BE2C (cell line): Measurements from ENCODE around the gene BNIPL. TPM values are rescaled to one million over a fixed set of nuclear protein-coding genes. Genes with fewer than 3 reads are reported as not detected.

Source experiments
- DNase-seq: peaks from one replicate; pipeline ENCODE4 v3.0.0-alpha.2; 2020
- H3K27me3 ChIP-seq: fragments of 250-450 bp; sonication (Bioruptor Pico); 2 replicates; pipeline ENCODE4 v1.5.1; 2020; ENCODE audit warnings: mild to moderate bottlenecking
- H3K36me3 ChIP-seq: fragments of 250-450 bp; sonication (Bioruptor Pico); 2 replicates; pipeline ENCODE4 v1.5.1; 2020; ENCODE audit warnings: mild to moderate bottlenecking
- H3K4me1 ChIP-seq: fragments of 250-450 bp; sonication (Bioruptor Pico); 2 replicates; pipeline ENCODE4 v1.5.1; 2020
- H3K4me3 ChIP-seq: 2 replicates; pipeline ENCODE4 v1.5.1; 2011; ENCODE audit warnings: low read depth, low read length
- H3K9me3 ChIP-seq: fragments of 250-450 bp; sonication (Bioruptor Pico); 2 replicates; pipeline ENCODE4 v1.5.1; 2020
- CTCF ChIP-seq: IDR thresholded peaks from 2 replicates; pipeline ENCODE4 v1.5.1; 2012; ENCODE audit warnings: mild to moderate bottlenecking, low read depth, low read length
- polyA plus RNA-seq: library from polyadenylated mRNA; unstranded; fragments of >200 nt; gene quantifications from one replicate; pipeline ENCODE4 v1.2.1, GENCODE V29; 2012; ENCODE audit warnings: low read depth, missing spikeins; ENCODE audit not compliant: insufficient read length, insufficient read depth

The BNIPL gene
- polyA plus RNA-seq, result 0.26 TPM

- Histone ChIP-seq H3K36me3 (no peaks in the 10 kb centered on the region; the same call in 1 of the 2 replicates), H3K27me3 (no peaks in the 10 kb centered on the region), H3K4me1 (no peaks in the 10 kb centered on the region), H3K4me3 (no peak within 1 kb of the TSS), H3K9me3 (no peaks in the 10 kb centered on the region; the same call in 1 of the 2 replicates)
- DNase-seq, result no peak
- no peak for TF ChIP-seq CTCF
Observed at GRCh38 chr1:151036356-151036755, at the start of gene BNIPL. BNIPL (plus strand) TSS chr1:151036586; CDS start chr1:151036726, 140 bp downstream.

- no peak overlapping the region for H3K4me3 ChIP-seq
- no peak for TF ChIP-seq CTCF
- H3K27me3 ChIP-seq, result no peaks in the 10 kb centered on the region
- no peak for DNase-seq
- no peaks in the 10 kb centered on the region for H3K36me3 ChIP-seq
- H3K4me1 ChIP-seq, result no peaks in the 10 kb centered on the region
- H3K9me3 ChIP-seq, result no peaks in the 10 kb centered on the region
Observed at GRCh38 chr1:150987924-150988323, 48.5 kb upstream of the BNIPL start.

GRCh38 chr1:150992626-150993025 is 43.8 kb upstream of the BNIPL start:
- Histone ChIP-seq H3K27me3 (no peaks in the 10 kb centered on the region), H3K4me3 (no peak overlapping the region), H3K4me1 (no peaks in the 10 kb centered on the region; the same call in 1 of the 2 replicates), H3K36me3 (no peaks in the 10 kb centered on the region), H3K9me3 (no peaks in the 10 kb centered on the region)
- no peak for DNase-seq
- TF ChIP-seq CTCF, result no peak

- Histone ChIP-seq H3K27me3 (no peaks in the 10 kb centered on the region), H3K36me3 (no peaks in the 10 kb centered on the region; the same call in none of the 2 replicates), H3K4me1 (no peaks in the 10 kb centered on the region; the same call in 1 of the 2 replicates), H3K9me3 (no peaks in the 10 kb centered on the region), H3K4me3 (no peak overlapping the region)
- DNase-seq, result no peak
- TF ChIP-seq CTCF, result no peak
Observed at GRCh38 chr1:150994248-150994647, 42.1 kb upstream of the BNIPL start.

- Histone ChIP-seq H3K4me1 (no peaks in the 10 kb centered on the region; the same call in 1 of the 2 replicates), H3K9me3 (no peaks in the 10 kb centered on the region), H3K36me3 (no peaks in the 10 kb centered on the region; the same call in none of the 2 replicates), H3K27me3 (no peaks in the 10 kb centered on the region), H3K4me3 (no peak overlapping the region)
- no peak for TF ChIP-seq CTCF
- no peak for DNase-seq
Observed at GRCh38 chr1:150995460-150995859, 40.9 kb upstream of the BNIPL start.

GRCh38 chr1:150995896-150996295 is 40.5 kb upstream of the BNIPL start:
- no peaks in the 10 kb centered on the region; the same call in 1 of the 2 replicates for H3K4me1 ChIP-seq
- H3K4me3 ChIP-seq, result no peak overlapping the region
- H3K36me3 ChIP-seq, result no peaks in the 10 kb centered on the region; the same call in none of the 2 replicates
- no peaks in the 10 kb centered on the region for H3K27me3 ChIP-seq
- no peaks in the 10 kb centered on the region for H3K9me3 ChIP-seq
- DNase-seq, result peak; percentile 37
- peak; percentile 71 for TF ChIP-seq CTCF
